ENCODE measurements around the gene TMEM14C.
"Not testable (repeated sequence)": the region's sequence is repeated elsewhere in the genome, so short reads cannot be mapped to it uniquely, and the experiment has no call there.

DNA sequence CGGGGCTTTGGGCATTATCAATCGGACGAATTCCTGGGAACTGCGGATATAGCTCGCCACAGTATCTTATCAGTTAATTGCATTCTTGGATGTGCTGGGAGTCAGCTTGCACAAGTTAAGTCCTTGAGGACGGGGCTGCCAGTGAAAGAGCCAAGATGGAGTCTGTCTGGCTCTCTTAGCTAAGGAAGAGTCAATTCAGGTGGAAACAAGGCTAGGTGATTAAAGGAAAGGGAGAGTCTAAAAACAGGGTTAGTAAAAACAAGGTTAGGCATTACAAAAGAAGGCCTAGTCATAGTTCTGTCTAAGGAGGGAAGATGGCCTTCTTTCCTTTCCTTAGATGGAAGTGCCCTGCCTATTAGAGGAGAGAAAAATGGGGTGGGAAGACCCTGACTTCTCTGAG, 27.7 kb downstream of the TMEM14C start:
- not testable (repeated sequence) for TF ChIP-seq CTCF, POLR2A (IDR thresholded peaks at IDR 0.05)

Data from adrenal gland (tissue), 5 donors.